Measurements from ENCODE around the gene SHOX.

- TF ChIP-seq CTCF (IDR thresholded peaks at IDR 0.05) (no peak), POLR2A (IDR thresholded peaks at IDR 0.05) (no peak)
Measured at GRCh38 chrX:636981-637659, 6.5 kb downstream of the SHOX start.

Data from body of pancreas (tissue), 4 donors.